Trophoblast cell (in vitro differentiated cells and primary cell): ENCODE results near the gene AKAP17A.

Source experiments
- DNase-seq, 2 donors: peaks; one replicate each; pipeline ENCODE4 v3.0.0-alpha.2; 2016
- H2AFZ ChIP-seq: 2 replicates; pipeline ENCODE4 v1.6.1; 2013; ENCODE audit warnings: low read length, moderate library complexity, mild to moderate bottlenecking; ENCODE audit not compliant: insufficient read depth, poor library complexity
- H2AK5ac ChIP-seq: 2 replicates; pipeline ENCODE4 v1.6.1; 2013; ENCODE audit warnings: mild to moderate bottlenecking, low read length
- H2BK120ac ChIP-seq: 2 replicates; pipeline ENCODE4 v1.6.1; 2013; ENCODE audit warnings: low read length, mild to moderate bottlenecking, moderate library complexity; ENCODE audit not compliant: insufficient read depth, poor library complexity
- H2BK12ac ChIP-seq: 2 replicates; pipeline ENCODE4 v1.6.1; 2013; ENCODE audit warnings: mild to moderate bottlenecking, low read length, moderate library complexity
- H2BK5ac ChIP-seq: 2 replicates; pipeline ENCODE4 v1.6.1; 2013; ENCODE audit warnings: low read length, low read depth, moderate library complexity, mild to moderate bottlenecking; ENCODE audit not compliant: poor library complexity
- H3K14ac ChIP-seq: 2 replicates; pipeline ENCODE4 v1.6.1; 2013; ENCODE audit warnings: mild to moderate bottlenecking, low read length
- H3K18ac ChIP-seq: 2 replicates; pipeline ENCODE4 v1.6.1; 2013; ENCODE audit warnings: mild to moderate bottlenecking, low read length
- H3K23ac ChIP-seq: 2 replicates; pipeline ENCODE4 v1.6.1; 2013; ENCODE audit warnings: low read length
- H3K27ac ChIP-seq: 2 replicates; pipeline ENCODE4 v1.5.1; 2013; ENCODE audit warnings: low read depth, mild to moderate bottlenecking, inconsistent platforms, low read length, moderate library complexity
- H3K27me3 ChIP-seq: 2 replicates; pipeline ENCODE4 v1.6.1; 2013; ENCODE audit warnings: inconsistent platforms, mild to moderate bottlenecking, low read length, moderate library complexity; ENCODE audit not compliant: insufficient read depth
- H3K36me3 ChIP-seq, 2 experiments: 1 replicate in 1 of 2; 2 replicates in 1 of 2; pipeline ENCODE4 v1.6.1; 2013; ENCODE audit warnings: low read length in 2 of 2, mild to moderate bottlenecking in 2 of 2, moderate library complexity in 1 of 2; ENCODE audit not compliant: insufficient read depth in 2 of 2, control insufficient read depth in 1 of 2
- H3K4ac ChIP-seq: 2 replicates; pipeline ENCODE4 v1.6.1; 2013; ENCODE audit warnings: low read depth, mild to moderate bottlenecking, low read length, moderate library complexity
- H3K4me1 ChIP-seq, 2 experiments: 1 replicate in 1 of 2; 2 replicates in 1 of 2; pipeline ENCODE4 v1.6.1; 2013; ENCODE audit warnings: low read length in 2 of 2, mild to moderate bottlenecking in 2 of 2, moderate library complexity in 1 of 2; ENCODE audit not compliant: insufficient read depth in 2 of 2, control insufficient read depth in 1 of 2
- H3K4me2 ChIP-seq: 2 replicates; pipeline ENCODE4 v1.6.1; 2013; ENCODE audit warnings: inconsistent platforms, mild to moderate bottlenecking, low read length, moderate library complexity
- H3K4me3 ChIP-seq: 2 replicates; pipeline ENCODE4 v1.5.1; 2013; ENCODE audit warnings: mild to moderate bottlenecking, low read depth, low read length, inconsistent platforms
- H3K79me1 ChIP-seq: one replicate; pipeline ENCODE4 v1.6.1; 2013; ENCODE audit warnings: low read length
- H3K79me2 ChIP-seq: 2 replicates; pipeline ENCODE4 v1.6.1; 2013; ENCODE audit warnings: low read length, mild to moderate bottlenecking; ENCODE audit not compliant: control insufficient read depth, insufficient read depth, poor library complexity
- H3K9ac ChIP-seq: 2 replicates; pipeline ENCODE4 v1.6.1; 2013; ENCODE audit warnings: mild to moderate bottlenecking, low read length
- H3K9me3 ChIP-seq: 2 replicates; pipeline ENCODE4 v1.6.1; 2013; ENCODE audit warnings: low read depth, mild to moderate bottlenecking, control low read depth, inconsistent platforms, low read length; ENCODE audit not compliant: insufficient read depth
- H4K12ac ChIP-seq: 2 replicates; pipeline ENCODE4 v1.6.1; 2013; ENCODE audit warnings: low read depth, mild to moderate bottlenecking, low read length, moderate library complexity
- H4K8ac ChIP-seq: 2 replicates; pipeline ENCODE4 v1.6.1; 2013; ENCODE audit warnings: low read depth, mild to moderate bottlenecking, low read length, moderate library complexity
- H4K91ac ChIP-seq: one replicate; pipeline ENCODE4 v1.6.1; 2013; ENCODE audit warnings: low read depth, mild to moderate bottlenecking, low read length, moderate library complexity
- WGBS: extraction: QIAGEN DNeasy Blood & Tissue Kit; methylation state at CpG from one replicate; pipeline ENCODE4 v1.1.7; 2013; ENCODE audit warnings: missing lambda C conversion rate; ENCODE audit not compliant: insufficient read length, insufficient coverage; ENCODE audit errors: extremely low coverage; 5-methylcytosine and 5-hydroxymethylcytosine counted together

Gene AKAP17A

DNA sequence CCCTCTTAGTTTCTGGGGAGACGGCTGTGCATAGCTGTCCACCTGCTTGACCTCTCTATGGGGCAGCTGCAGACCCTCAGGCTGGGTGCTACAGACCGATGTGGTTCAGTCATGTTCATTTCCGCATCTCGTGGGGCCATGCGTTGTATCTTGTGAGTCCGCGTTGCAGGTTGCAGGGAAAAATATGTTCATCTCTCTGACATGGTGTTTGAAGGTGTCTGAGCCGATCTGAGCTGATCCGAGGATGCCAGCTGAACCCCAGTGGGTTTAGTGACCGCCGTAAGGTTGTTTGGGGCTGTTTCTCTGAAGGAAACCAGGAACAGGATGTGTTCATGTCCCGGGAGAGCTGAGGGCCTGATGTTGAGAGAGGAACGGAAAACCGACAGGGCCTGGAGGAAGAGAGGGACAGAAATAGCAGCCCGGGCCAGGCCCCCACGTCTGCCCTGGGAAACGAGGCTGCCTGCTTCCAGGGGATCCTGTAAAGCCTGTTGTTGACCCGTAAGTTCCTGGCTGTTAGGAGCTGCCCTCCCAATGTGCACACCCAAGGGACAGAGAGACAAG is 44.6 kb upstream of the AKAP17A start:
- no peak overlapping the region for H3K4me3 ChIP-seq
- H3K18ac ChIP-seq = no peak overlapping the region
- no peak overlapping the region for H4K91ac ChIP-seq
- H2AK5ac ChIP-seq = no peak overlapping the region
- no peak overlapping the region for H3K4ac ChIP-seq
- H3K14ac ChIP-seq = no peak overlapping the region
- no peak overlapping the region for H2BK5ac ChIP-seq
- H3K4me1 ChIP-seq = no peaks in the 10 kb centered on the region
- no peak overlapping the region for H3K4me2 ChIP-seq
- no peaks in the 10 kb centered on the region for H3K36me3 ChIP-seq
- no peak overlapping the region for H2BK120ac ChIP-seq
- H4K8ac ChIP-seq = no peak overlapping the region
- no peak overlapping the region for H3K27ac ChIP-seq
- DNase-seq = no peak
- no peaks in the 10 kb centered on the region for H3K79me1 ChIP-seq
- H3K9me3 ChIP-seq = peaks cover 2% of the 10 kb centered on the region
- H2BK12ac ChIP-seq = no peak overlapping the region
- H3K27me3 ChIP-seq = no peaks in the 10 kb centered on the region
- H3K79me2 ChIP-seq = no peaks in the 10 kb centered on the region
- no peak overlapping the region for H4K12ac ChIP-seq
- no peak overlapping the region for H3K23ac ChIP-seq
- no CpG with 5 or more reads among the region's 18 CpGs for WGBS
- H3K9ac ChIP-seq = no peak overlapping the region
- no peak overlapping the region for H2AFZ ChIP-seq

DNA sequence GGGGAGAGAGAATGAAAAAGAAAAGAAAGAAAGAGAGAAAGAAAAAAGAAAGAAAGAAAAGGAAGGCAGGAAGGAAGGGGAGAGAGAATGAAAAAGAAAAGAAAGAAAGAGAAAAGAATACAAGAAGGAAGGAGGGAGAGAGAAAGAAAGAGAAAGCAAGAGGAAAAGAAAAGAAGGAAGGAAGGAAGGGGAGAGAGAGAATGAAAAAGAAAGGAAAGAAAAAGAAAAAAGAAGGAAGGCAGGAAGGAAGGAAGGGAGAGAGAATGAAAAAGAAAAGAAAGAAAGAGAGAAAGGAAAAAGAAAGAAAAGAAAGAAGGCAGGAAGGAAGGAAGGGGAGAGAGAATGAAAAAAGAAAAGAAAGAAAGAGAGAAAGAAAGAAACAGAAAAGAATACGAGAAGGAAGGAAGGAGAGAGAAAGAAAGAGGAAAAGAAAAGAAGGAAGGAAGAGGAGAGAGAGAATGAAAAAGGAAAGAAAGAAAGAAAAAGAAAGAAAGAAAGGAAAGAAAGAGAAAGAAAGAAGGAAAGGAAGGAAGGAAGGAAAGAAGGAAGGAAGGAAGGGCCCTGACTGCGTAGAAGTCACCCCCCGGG is 39.4 kb upstream of the AKAP17A start:
- Histone ChIP-seq H3K18ac (no peak overlapping the region), H3K27me3 (no peaks in the 10 kb centered on the region)

DNA sequence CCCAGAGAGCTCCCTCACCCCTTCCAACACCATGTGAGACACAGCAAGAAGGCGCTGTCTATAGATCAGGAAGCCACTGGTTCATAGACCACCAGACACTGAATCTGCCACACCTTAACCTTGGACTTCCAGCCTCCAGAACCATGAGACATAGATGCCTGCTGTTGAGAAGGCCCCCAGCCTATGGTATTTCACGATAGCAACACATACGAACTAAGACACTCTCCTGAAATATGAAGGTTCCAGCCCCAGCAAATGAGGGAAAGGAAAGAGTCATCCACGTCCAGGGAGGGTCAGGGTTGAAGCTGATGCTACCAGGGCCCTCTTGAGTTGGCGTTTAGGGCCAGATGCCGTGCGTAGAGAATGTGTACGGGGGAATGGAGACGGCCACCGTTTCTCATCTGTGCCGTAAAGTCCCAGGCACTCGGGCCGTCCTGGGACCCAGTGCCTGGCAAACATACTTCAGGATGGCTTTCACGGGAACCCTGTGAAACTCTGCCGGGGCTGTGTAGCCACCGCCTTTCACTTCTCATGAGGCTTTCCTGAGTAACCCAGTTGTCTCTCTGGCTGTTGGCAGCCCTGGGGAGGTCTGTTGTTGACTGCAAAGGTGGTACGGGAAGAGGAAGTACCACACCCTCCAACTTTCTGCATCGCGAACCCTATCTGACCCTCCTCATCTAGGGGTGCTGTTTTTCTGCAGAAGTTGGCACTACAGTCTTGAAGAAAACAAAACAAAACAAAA is 36.8 kb upstream of the AKAP17A start:
- H3K79me1 ChIP-seq = no peaks in the 10 kb centered on the region
- no peak overlapping the region for H4K12ac ChIP-seq
- no peak overlapping the region for H2BK5ac ChIP-seq
- no peak overlapping the region for H3K23ac ChIP-seq
- H3K4me1 ChIP-seq = no peaks in the 10 kb centered on the region
- no peak overlapping the region for H3K27ac ChIP-seq
- H4K91ac ChIP-seq = no peak overlapping the region
- no peak overlapping the region for H2AFZ ChIP-seq
- H3K4me3 ChIP-seq = no peak overlapping the region
- no peaks in the 10 kb centered on the region for H3K79me2 ChIP-seq
- H3K4ac ChIP-seq = no peak overlapping the region
- no peak overlapping the region for H3K18ac ChIP-seq
- H3K9me3 ChIP-seq = peaks cover 1% of the 10 kb centered on the region
- H2AK5ac ChIP-seq = no peak overlapping the region
- no peak overlapping the region for H2BK120ac ChIP-seq
- no peaks in the 10 kb centered on the region for H3K36me3 ChIP-seq
- H3K27me3 ChIP-seq = no peaks in the 10 kb centered on the region
- no peak for DNase-seq
- H2BK12ac ChIP-seq = no peak overlapping the region
- no peak overlapping the region for H3K14ac ChIP-seq
- H3K4me2 ChIP-seq = no peak overlapping the region
- WGBS = no CpG with 5 or more reads among the region's 19 CpGs
- no peak overlapping the region for H3K9ac ChIP-seq
- H4K8ac ChIP-seq = no peak overlapping the region

More for the DNA sequence above, 39.4 kb upstream of the AKAP17A start:
- Histone ChIP-seq H3K9ac (no peak overlapping the region), H4K8ac (no peak overlapping the region), H3K4me1 (no peaks in the 10 kb centered on the region), H2BK120ac (no peak overlapping the region), H3K4ac (no peak overlapping the region), H3K4me2 (no peak overlapping the region), H3K79me1 (no peaks in the 10 kb centered on the region), H3K4me3 (no peak overlapping the region), H2BK5ac (no peak overlapping the region), H3K79me2 (no peaks in the 10 kb centered on the region), H3K14ac (no peak overlapping the region), H3K36me3 (no peaks in the 10 kb centered on the region), H3K27ac (no peak overlapping the region), H2AK5ac (no peak overlapping the region), H3K9me3 (no peaks in the 10 kb centered on the region), H3K23ac (no peak overlapping the region), H4K91ac (no peak overlapping the region), H4K12ac (no peak overlapping the region), H2BK12ac (no peak overlapping the region), H2AFZ (no peak overlapping the region)
- DNase-seq = no peak
- WGBS = 80% methylated on average over 1 of the region's 3 CpGs

DNA sequence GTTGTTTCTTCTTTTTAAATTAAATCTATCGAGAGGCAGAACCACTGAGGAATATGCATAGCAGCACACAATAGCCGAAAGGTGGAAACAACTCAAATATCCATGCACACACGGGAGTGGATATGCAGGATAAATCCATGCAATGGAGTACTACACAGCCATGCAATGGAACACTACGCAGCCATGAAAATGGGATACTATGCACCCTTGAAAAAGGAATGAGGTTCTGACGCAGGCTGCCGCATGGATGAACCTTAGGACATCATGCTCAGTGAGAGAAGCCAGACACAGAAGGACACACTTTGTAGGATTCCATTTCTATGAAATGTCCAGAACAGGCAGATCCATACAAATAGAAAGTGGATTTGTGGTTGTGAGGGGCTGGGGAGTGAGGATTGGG is 36.0 kb upstream of the AKAP17A start:
- Histone ChIP-seq H2BK5ac (no peak overlapping the region), H4K91ac (no peak overlapping the region), H2AK5ac (no peak overlapping the region), H2BK120ac (no peak overlapping the region), H3K79me1 (no peaks in the 10 kb centered on the region), H4K12ac (no peak overlapping the region), H2AFZ (no peak overlapping the region), H3K79me2 (no peaks in the 10 kb centered on the region), H3K27me3 (no peaks in the 10 kb centered on the region), H3K36me3 (no peaks in the 10 kb centered on the region), H4K8ac (no peak overlapping the region), H3K27ac (no peak overlapping the region), H3K4me2 (no peak overlapping the region), H3K9ac (no peak overlapping the region), H3K4ac (no peak overlapping the region), H3K9me3 (peaks cover 1% of the 10 kb centered on the region), H2BK12ac (no peak overlapping the region), H3K4me3 (no peak overlapping the region), H3K4me1 (no peaks in the 10 kb centered on the region), H3K14ac (no peak overlapping the region), H3K18ac (no peak overlapping the region), H3K23ac (no peak overlapping the region)
- no peak for DNase-seq
- no CpG with 5 or more reads among the region's 6 CpGs for WGBS
